AG09309 (cell line): Measurements from ENCODE around the gene TRIOBP.

ENCODE experiments used
- DNase-seq: peaks from one replicate; pipeline ENCODE4 v3.0.0-alpha.2; 2010; ENCODE audit warnings: low read depth
- H3K4me3 ChIP-seq: 2 replicates; pipeline ENCODE4 v1.5.1; 2011; ENCODE audit warnings: mild to moderate bottlenecking, low read depth, low read length, moderate library complexity; ENCODE audit not compliant: control insufficient read depth
- CTCF ChIP-seq: IDR thresholded peaks from 2 replicates; pipeline ENCODE4 v1.5.1; 2011; ENCODE audit warnings: mild to moderate bottlenecking, low read depth, low read length, inconsistent platforms; ENCODE audit not compliant: insufficient read depth, control insufficient read depth; ENCODE audit errors: missing control alignments

The TRIOBP gene, protein sequence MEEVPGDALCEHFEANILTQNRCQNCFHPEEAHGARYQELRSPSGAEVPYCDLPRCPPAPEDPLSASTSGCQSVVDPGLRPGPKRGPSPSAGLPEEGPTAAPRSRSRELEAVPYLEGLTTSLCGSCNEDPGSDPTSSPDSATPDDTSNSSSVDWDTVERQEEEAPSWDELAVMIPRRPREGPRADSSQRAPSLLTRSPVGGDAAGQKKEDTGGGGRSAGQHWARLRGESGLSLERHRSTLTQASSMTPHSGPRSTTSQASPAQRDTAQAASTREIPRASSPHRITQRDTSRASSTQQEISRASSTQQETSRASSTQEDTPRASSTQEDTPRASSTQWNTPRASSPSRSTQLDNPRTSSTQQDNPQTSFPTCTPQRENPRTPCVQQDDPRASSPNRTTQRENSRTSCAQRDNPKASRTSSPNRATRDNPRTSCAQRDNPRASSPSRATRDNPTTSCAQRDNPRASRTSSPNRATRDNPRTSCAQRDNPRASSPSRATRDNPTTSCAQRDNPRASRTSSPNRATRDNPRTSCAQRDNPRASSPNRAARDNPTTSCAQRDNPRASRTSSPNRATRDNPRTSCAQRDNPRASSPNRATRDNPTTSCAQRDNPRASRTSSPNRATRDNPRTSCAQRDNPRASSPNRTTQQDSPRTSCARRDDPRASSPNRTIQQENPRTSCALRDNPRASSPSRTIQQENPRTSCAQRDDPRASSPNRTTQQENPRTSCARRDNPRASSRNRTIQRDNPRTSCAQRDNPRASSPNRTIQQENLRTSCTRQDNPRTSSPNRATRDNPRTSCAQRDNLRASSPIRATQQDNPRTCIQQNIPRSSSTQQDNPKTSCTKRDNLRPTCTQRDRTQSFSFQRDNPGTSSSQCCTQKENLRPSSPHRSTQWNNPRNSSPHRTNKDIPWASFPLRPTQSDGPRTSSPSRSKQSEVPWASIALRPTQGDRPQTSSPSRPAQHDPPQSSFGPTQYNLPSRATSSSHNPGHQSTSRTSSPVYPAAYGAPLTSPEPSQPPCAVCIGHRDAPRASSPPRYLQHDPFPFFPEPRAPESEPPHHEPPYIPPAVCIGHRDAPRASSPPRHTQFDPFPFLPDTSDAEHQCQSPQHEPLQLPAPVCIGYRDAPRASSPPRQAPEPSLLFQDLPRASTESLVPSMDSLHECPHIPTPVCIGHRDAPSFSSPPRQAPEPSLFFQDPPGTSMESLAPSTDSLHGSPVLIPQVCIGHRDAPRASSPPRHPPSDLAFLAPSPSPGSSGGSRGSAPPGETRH (N-terminal part only)

GRCh38 chr22:37696657-37697537, at the start of gene TRIOBP:
TRIOBP (plus strand) TSS chr22:37697048; CDS start chr22:37701366, 4,318 bp downstream.
- H3K4me3 ChIP-seq, result peak within 1 kb of the TSS; percentile 16
- peak; percentile 66 for DNase-seq
- peak; percentile 60 for TF ChIP-seq CTCF

GRCh38 chr22:37647317-37647716, 49.5 kb upstream of the TRIOBP start:
- TF ChIP-seq CTCF, result no peak
- DNase-seq, result no peak
- H3K4me3 ChIP-seq, result no peak overlapping the region

GRCh38 chr22:37647928-37648327, 48.9 kb upstream of the TRIOBP start:
- DNase-seq, result no peak
- no peak overlapping the region for H3K4me3 ChIP-seq
- no peak for TF ChIP-seq CTCF

- no peak overlapping the region for H3K4me3 ChIP-seq
- DNase-seq, result no peak
- TF ChIP-seq CTCF, result no peak
These were observed 46.2 kb upstream of the TRIOBP start for GRCh38 chr22:37650463-37651136.

DNA sequence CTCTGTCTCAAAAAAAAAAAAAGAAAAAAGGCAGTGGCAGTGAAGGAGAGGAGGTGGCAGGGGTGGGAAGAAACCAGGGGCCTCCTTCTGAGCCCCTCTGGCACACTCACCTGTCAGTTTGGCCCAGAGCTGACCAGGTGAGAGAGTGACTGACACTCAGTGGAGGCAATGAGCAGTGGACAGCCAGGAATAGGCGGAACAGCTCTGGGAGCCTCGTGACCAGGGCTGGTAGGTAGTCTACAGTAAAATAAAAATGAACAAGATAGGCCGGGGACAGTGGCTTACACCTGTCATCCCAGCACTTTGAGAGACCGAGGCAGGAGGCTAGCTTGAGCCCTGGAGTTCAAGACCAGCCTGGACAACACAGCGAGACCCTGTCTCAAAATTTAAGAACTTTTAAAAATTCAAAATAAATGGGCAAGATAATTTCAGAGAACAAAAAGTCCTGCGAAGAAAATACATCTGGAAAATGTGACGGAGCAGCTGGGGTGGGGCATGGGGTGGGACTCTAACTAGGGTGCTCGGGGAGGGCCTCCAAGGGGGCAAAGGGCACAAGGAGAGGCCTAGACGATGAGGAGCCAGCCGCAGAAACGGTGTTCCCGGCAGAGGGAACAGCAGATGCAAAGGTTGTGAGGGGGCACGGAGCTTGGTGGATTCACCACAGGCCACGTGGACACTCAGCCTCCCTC, 42.1 kb upstream of the TRIOBP start:
- TF ChIP-seq CTCF, result no peak
- no peak overlapping the region for H3K4me3 ChIP-seq
- DNase-seq, result no peak
